ENCODE data around the gene FHIP1B. TPM values are rescaled to one million over a fixed set of nuclear protein-coding genes. Genes with fewer than 3 reads are reported as not detected.
"Not testable (repeated sequence)": the region's sequence is repeated elsewhere in the genome, so short reads cannot be mapped to it uniquely, and the experiment has no call there.

FHIP1B gene
- polyA plus RNA-seq, 1 donor from 2014 or later = 36.0 TPM

- H3K4me2 ChIP-seq (ENCODE audit: low read length) = no peak overlapping the region
- H3K79me2 ChIP-seq (replicated peaks; ENCODE audit: insufficient read depth, low read length) = no peaks in the 10 kb centered on the region
- no peak overlapping the region for H2AFZ ChIP-seq (ENCODE audit: low read depth, low read length)
- H4K20me1 ChIP-seq (ENCODE audit: insufficient read depth) = no peaks in the 10 kb centered on the region
- H3F3A ChIP-seq (ENCODE audit: insufficient read depth, low read length, poor library complexity, severe bottlenecking) = no peaks in the 10 kb centered on the region
- H3K27me3 ChIP-seq (ENCODE audit: insufficient read depth, low read depth, low read length) = no peaks in the 10 kb centered on the region
- H3K9me3 ChIP-seq (ENCODE audit: low read length) = no peaks in the 10 kb centered on the region
- no peak for TF ChIP-seq SMC3 (conservative IDR thresholded peaks at IDR 0.05; ENCODE audit: poor library complexity)
- TF ChIP-seq EP300 (conservative IDR thresholded peaks at IDR 0.05; ENCODE audit: poor library complexity, severe bottlenecking) = no peak
- no peak for TF ChIP-seq TAF1 (IDR thresholded peaks at IDR 0.05; ENCODE audit: low read depth)
- no peak for TF ChIP-seq EZH2 (IDR thresholded peaks at IDR 0.05; ENCODE audit: borderline replicate concordance, insufficient read depth, low read length, poor library complexity, severe bottlenecking)
- no peak for TF ChIP-seq RAD21 (conservative IDR thresholded peaks at IDR 0.05)
- no peak for TF ChIP-seq CTCF (IDR thresholded peaks at IDR 0.05; ENCODE audit: poor library complexity, severe bottlenecking)
- TF ChIP-seq REST (IDR thresholded peaks at IDR 0.05; ENCODE audit: borderline replicate concordance) = no peak
- TF ChIP-seq MXI1 (conservative IDR thresholded peaks at IDR 0.05; ENCODE audit: poor library complexity, severe bottlenecking) = no peak
- TF ChIP-seq POLR2AphosphoS5 (IDR thresholded peaks at IDR 0.05) = no peak
- H3K9me2 ChIP-seq (ENCODE audit: insufficient read depth, low read length) = no peaks in the 10 kb centered on the region
- H3K4me3 ChIP-seq (ENCODE audit: low read length) = no peak overlapping the region
- H3K9ac ChIP-seq (ENCODE audit: low read length) = no peak overlapping the region
- no peak overlapping the region for H3K27ac ChIP-seq (ENCODE audit: low read length)
- H3K36me3 ChIP-seq (ENCODE audit: insufficient read depth, low read length) = no peaks in the 10 kb centered on the region
Observed at GRCh38 chr11:6249770-6250555, 15.5 kb upstream of the FHIP1B start.

- not testable (repeated sequence) for H4K20me1 ChIP-seq (ENCODE audit: insufficient read depth); H3K4me3 ChIP-seq (ENCODE audit: low read length); H3K36me3 ChIP-seq (ENCODE audit: insufficient read depth, low read length); H3K27ac ChIP-seq (ENCODE audit: low read length); H3F3A ChIP-seq (ENCODE audit: insufficient read depth, low read length, poor library complexity, severe bottlenecking); H3K79me2 ChIP-seq (replicated peaks; ENCODE audit: insufficient read depth, low read length); H3K9ac ChIP-seq (ENCODE audit: low read length); H3K9me3 ChIP-seq (ENCODE audit: low read length); H3K9me2 ChIP-seq (ENCODE audit: insufficient read depth, low read length); H3K4me2 ChIP-seq (ENCODE audit: low read length); H3K27me3 ChIP-seq (ENCODE audit: insufficient read depth, low read depth, low read length); H2AFZ ChIP-seq (ENCODE audit: low read depth, low read length)
Observed at GRCh38 chr11:6248897-6249296, 14.5 kb upstream of the FHIP1B start.

Data from neural cell (in vitro differentiated cells).